Measurements from ENCODE around the gene VASH2. TPM values are rescaled to one million over a fixed set of nuclear protein-coding genes. Genes with fewer than 3 reads are reported as not detected.

VASH2 gene
- total and polyA plus RNA-seq, 2 of the 4 experiments (the other 2 are of a cell fraction), result 0.90 to 1.2 TPM

DNA sequence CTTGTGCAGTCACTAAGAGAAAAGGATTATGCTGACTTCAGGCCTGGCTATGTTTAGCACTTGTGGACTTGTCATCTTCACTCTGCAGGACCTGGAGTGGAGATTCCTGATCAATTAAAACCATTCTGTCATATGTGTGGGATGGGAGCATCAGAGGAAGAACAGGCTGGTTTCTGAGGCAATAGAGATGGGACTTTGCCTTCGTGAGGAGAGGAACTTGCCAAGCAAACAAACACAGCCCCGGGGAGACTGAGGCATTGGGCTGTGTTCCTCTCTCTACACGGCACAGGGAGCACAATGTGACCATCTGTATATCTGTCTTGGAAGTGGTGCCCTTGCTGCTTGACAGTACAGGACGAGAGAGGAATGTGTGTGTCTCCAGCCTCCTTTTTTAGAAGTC lies 23.1 kb downstream of the VASH2 start:
- no peak overlapping the region for H3K4me2 ChIP-seq (ENCODE audit: low read depth, low read length)
- no peak overlapping the region for H3K14ac ChIP-seq (replicated peaks; ENCODE audit: low read depth, low read length)
- no peak overlapping the region for H2BK120ac ChIP-seq (ENCODE audit: low read depth, low read length)
- no peak overlapping the region for H3K4ac ChIP-seq (ENCODE audit: low read depth, low read length)
- TF ChIP-seq CHD1 (IDR thresholded peaks at IDR 0.05; ENCODE audit: low read depth, low read length) (no peak), MXI1 (IDR thresholded peaks at IDR 0.05; ENCODE audit: borderline replicate concordance, low read depth, low read length) (no peak), RCOR1 (IDR thresholded peaks at IDR 0.05; ENCODE audit: insufficient replicate concordance, low read length) (no peak), SMC3 (IDR thresholded peaks at IDR 0.05; ENCODE audit: low read depth, low read length) (no peak), RFX5 (IDR thresholded peaks at IDR 0.05; ENCODE audit: low read depth, low read length) (no peak), BHLHE40 (IDR thresholded peaks at IDR 0.05; ENCODE audit: low read depth, low read length) (no peak)
- peaks cover 2% of the 10 kb centered on the region; the same call in 1 of the 2 replicates for H3K4me1 ChIP-seq (ENCODE audit: control insufficient read depth, insufficient read depth, low read length)
- in situ Hi-C loops (cut with MboI; ENCODE audit: low sequenced_read_pairs) (no loop called here), dilution Hi-C loops (cut with HindIII; ENCODE audit: low sequenced_read_pairs, unreplicated experiment) (no loop called here), intact Hi-C loops (cut with micrococcal nuclease) (no loop called here)
- peaks cover 21% of the 10 kb centered on the region for H3K36me3 ChIP-seq (ENCODE audit: control insufficient read depth, insufficient read depth, low read length)
- H3K9me1 ChIP-seq (ENCODE audit: insufficient read depth, low read length), result no peaks in the 10 kb centered on the region
- 80% methylated on average over 2 of the region's 4 CpGs; no CpG with 5 or more reads in 1 of the 2 experiments for WGBS, 2 experiments (ENCODE audit: extremely low coverage in 2 of 2, insufficient read length in 1 of 2)
- H3K56ac ChIP-seq (ENCODE audit: extremely low read depth, insufficient read depth, low read length), result no peak overlapping the region
- H2BK5ac ChIP-seq (ENCODE audit: low read depth, low read length, poor library complexity, severe bottlenecking), result no peak overlapping the region
- no peak overlapping the region for H4K91ac ChIP-seq (ENCODE audit: insufficient read depth, low read depth, low read length)
- ATAC-seq (ENCODE audit: low read depth) (no peak), DNase-seq (no peak)
- H3K23ac ChIP-seq (ENCODE audit: low read depth, low read length), result no peak overlapping the region
- no peak overlapping the region for H3K9ac ChIP-seq (ENCODE audit: low read depth, low read length)
- H2AK9ac ChIP-seq (replicated peaks; ENCODE audit: low read depth, low read length, poor library complexity), result no peak overlapping the region
- H3K18ac ChIP-seq (ENCODE audit: low read depth, low read length), result no peak overlapping the region
- no peak overlapping the region for H2BK15ac ChIP-seq (ENCODE audit: low read depth, low read length)
- H3K79me1 ChIP-seq (ENCODE audit: low read depth in 1 of 2, low read length in 2 of 2), result no peaks in the 10 kb centered on the region
- no peak overlapping the region for H4K5ac ChIP-seq (ENCODE audit: low read depth, low read length)
- H2BK20ac ChIP-seq (ENCODE audit: low read depth, low read length), result no peak overlapping the region
- no peak overlapping the region for H3K27ac ChIP-seq (ENCODE audit: insufficient read depth, low read length)
- CTCF ChIA-PET, result no interaction called here
- no peak overlapping the region for H2AK5ac ChIP-seq (ENCODE audit: low read depth, low read length)
- H4K8ac ChIP-seq (ENCODE audit: low read depth in 2 of 2, low read length in 2 of 2), result no peak overlapping the region
- H3K27me3 ChIP-seq (ENCODE audit: control insufficient read depth, insufficient read depth, low read length), result no peaks in the 10 kb centered on the region
- H2AFZ ChIP-seq (replicated peaks; ENCODE audit: low read length, poor library complexity), result no peak overlapping the region
- no peaks in the 10 kb centered on the region for H4K20me1 ChIP-seq (ENCODE audit: insufficient read depth, low read length)
- BruUV-seq (replicated peaks), result no TSS peak
- no peaks in the 10 kb centered on the region for H3K9me3 ChIP-seq (ENCODE audit: control insufficient read depth, insufficient read depth, low read length)
- no peak overlapping the region for H3K4me3 ChIP-seq (ENCODE audit: insufficient read depth, low read depth, low read length)
- POLR2A ChIA-PET (ENCODE audit: unreplicated experiment), result no interaction called here
